ENCODE results near the gene CA4. TPM values are rescaled to one million over a fixed set of nuclear protein-coding genes. Genes with fewer than 3 reads are reported as not detected.
"Not testable (repeated sequence)": the region's sequence is repeated elsewhere in the genome, so short reads cannot be mapped to it uniquely, and the experiment has no call there.

Gene CA4
- total and polyA plus RNA-seq, 10 of the 15 experiments (the other 5 are each of a cell fraction or from before 2014, with no cell fraction given), result 0.13 to 0.31 TPM; not detected in 8

- BruUV-seq (replicated peaks); H3K4me3 ChIP-seq; H3K9me3 ChIP-seq (replicated peaks; ENCODE audit: control insufficient read depth, insufficient read depth, low read length); FAIRE-seq; DNase-seq (ENCODE audit: low read depth, low spot score); RAD21 ChIA-PET (ENCODE audit: unreplicated experiment); H3K4me1 ChIP-seq (ENCODE audit: control insufficient read depth, insufficient read depth, low read length); H3K79me2 ChIP-seq (ENCODE audit: control insufficient read depth, insufficient read depth, low read length); in situ Hi-C loops (cut with MboI); H3K27me3 ChIP-seq (replicated peaks in 1 of 2; ENCODE audit: control insufficient read depth in 2 of 2, insufficient read depth in 2 of 2, low read length in 1 of 2); H3K27ac ChIP-seq (ENCODE audit: control insufficient read depth, insufficient read depth); SMC1A ChIA-PET (ENCODE audit: uncharacterized antibody, unreplicated experiment); H2AFZ ChIP-seq (ENCODE audit: control insufficient read depth, low read depth, low read length); ATAC-seq; H3K4me2 ChIP-seq (ENCODE audit: control insufficient read depth, insufficient read depth); intact Hi-C loops (cut with micrococcal nuclease; ENCODE audit: unreplicated experiment); H4K20me1 ChIP-seq (ENCODE audit: control insufficient read depth, insufficient read depth); H3K36me3 ChIP-seq (ENCODE audit: control insufficient read depth in 2 of 2, insufficient read depth in 2 of 2, low read length in 1 of 2); H3K9ac ChIP-seq (ENCODE audit: control insufficient read depth, insufficient read depth, low read length): not testable (repeated sequence)
- TF ChIP-seq NFXL1 (IDR thresholded peaks at IDR 0.05; ENCODE audit: borderline replicate concordance) (peak; percentile 72; the same call in 1 of the 2 replicates), ETV6 (conservative IDR thresholded peaks at IDR 0.05 in 1 of 2, IDR thresholded peaks at IDR 0.05 in 1 of 2; ENCODE audit: borderline replicate concordance in 1 of 2, low read depth in 1 of 2) (peak in 1 of 2 experiments; percentile 70; a peak in 1 of 4 replicates)
- ChIA-PET CTCF (interaction anchor here (0.8 to 0.9 kb wide), 2 partner anchors 18 to 37 kb away, joined by 3 to 4 read pairs; no protein-coding TSS in a partner anchor), POLR2A (interaction anchor here (0.6 kb wide), 1 partner anchor 1207 kb away, joined by 3 read pairs; no protein-coding TSS in a partner anchor)
- 100% methylated on average over 1 of the region's 1 CpG for WGBS (ENCODE audit: insufficient coverage, insufficient replicate concordance, low lambda C conversion rate, missing lambda C conversion rate)
Observed at GRCh38 chr17:60180380-60180779, 30.6 kb downstream of the CA4 start.

- H3K9ac ChIP-seq (ENCODE audit: control insufficient read depth, insufficient read depth, low read length); in situ Hi-C loops (cut with MboI); H3K27ac ChIP-seq (ENCODE audit: control insufficient read depth, insufficient read depth); RAD21 ChIA-PET (ENCODE audit: unreplicated experiment); DNase-seq (ENCODE audit: low read depth, low spot score); H3K79me2 ChIP-seq (ENCODE audit: control insufficient read depth, insufficient read depth, low read length); ATAC-seq; H3K4me1 ChIP-seq (ENCODE audit: control insufficient read depth, insufficient read depth, low read length); H4K20me1 ChIP-seq (ENCODE audit: control insufficient read depth, insufficient read depth); BruUV-seq (replicated peaks); H3K36me3 ChIP-seq (ENCODE audit: control insufficient read depth in 2 of 2, insufficient read depth in 2 of 2, low read length in 1 of 2); H3K4me3 ChIP-seq; H3K9me3 ChIP-seq (replicated peaks; ENCODE audit: control insufficient read depth, insufficient read depth, low read length); H2AFZ ChIP-seq (ENCODE audit: control insufficient read depth, low read depth, low read length); intact Hi-C loops (cut with micrococcal nuclease; ENCODE audit: unreplicated experiment); H3K27me3 ChIP-seq (replicated peaks in 1 of 2; ENCODE audit: control insufficient read depth in 2 of 2, insufficient read depth in 2 of 2, low read length in 1 of 2); POLR2A ChIA-PET; H3K4me2 ChIP-seq (ENCODE audit: control insufficient read depth, insufficient read depth); FAIRE-seq: not testable (repeated sequence)
- ChIA-PET SMC1A (ENCODE audit: uncharacterized antibody, unreplicated experiment) (interaction anchor here (0.6 kb wide), 1 partner anchor 29 kb away, joined by 3 read pairs; no protein-coding TSS in a partner anchor), CTCF (interaction anchor here (1.1 to 1.5 kb wide), 2 partner anchors 13 to 44 kb away, joined by 3 read pairs; no protein-coding TSS in a partner anchor)
- 8% methylated on average over 1 of the region's 1 CpG for WGBS (ENCODE audit: insufficient coverage, insufficient replicate concordance, low lambda C conversion rate, missing lambda C conversion rate)
Observed at GRCh38 chr17:60186372-60186771, 36.6 kb downstream of the CA4 start.

- POLR2A ChIA-PET, result not testable (repeated sequence)
Observed at GRCh38 chr17:60186846-60187745, 37.3 kb downstream of the CA4 start.

More at GRCh38 chr17:60186846-60187745, 37.3 kb downstream of the CA4 start:
- H3K27me3 ChIP-seq (replicated peaks in 1 of 2; ENCODE audit: control insufficient read depth in 2 of 2, insufficient read depth in 2 of 2, low read length in 1 of 2); H3K27ac ChIP-seq (ENCODE audit: control insufficient read depth, insufficient read depth); DNase-seq (ENCODE audit: low read depth, low spot score); H3K9ac ChIP-seq (ENCODE audit: control insufficient read depth, insufficient read depth, low read length); ATAC-seq; RAD21 ChIA-PET (ENCODE audit: unreplicated experiment); H3K4me2 ChIP-seq (ENCODE audit: control insufficient read depth, insufficient read depth); H2AFZ ChIP-seq (ENCODE audit: control insufficient read depth, low read depth, low read length); intact Hi-C loops (cut with micrococcal nuclease; ENCODE audit: unreplicated experiment); H4K20me1 ChIP-seq (ENCODE audit: control insufficient read depth, insufficient read depth); H3K4me3 ChIP-seq; FAIRE-seq; H3K9me3 ChIP-seq (replicated peaks; ENCODE audit: control insufficient read depth, insufficient read depth, low read length); H3K79me2 ChIP-seq (ENCODE audit: control insufficient read depth, insufficient read depth, low read length); H3K36me3 ChIP-seq (ENCODE audit: control insufficient read depth in 2 of 2, insufficient read depth in 2 of 2, low read length in 1 of 2); H3K4me1 ChIP-seq (ENCODE audit: control insufficient read depth, insufficient read depth, low read length); in situ Hi-C loops (cut with MboI): not testable (repeated sequence)
- ChIA-PET CTCF (interaction anchor here (0.6 to 1.5 kb wide), 3 partner anchors 12 to 44 kb away, joined by 3 read pairs; no protein-coding TSS in a partner anchor), SMC1A (ENCODE audit: uncharacterized antibody, unreplicated experiment) (interaction anchor here (0.6 kb wide), 2 partner anchors 28 to 129 kb away, joined by 3 read pairs; no protein-coding TSS in a partner anchor)
- BruUV-seq (replicated peaks), result TSS peak; percentile 19
- WGBS (ENCODE audit: insufficient coverage, insufficient replicate concordance, low lambda C conversion rate, missing lambda C conversion rate), result 87% methylated on average over 7 of the region's 7 CpGs
